Measurements from ENCODE around the gene CDADC1. TPM values are rescaled to one million over a fixed set of nuclear protein-coding genes. Genes with fewer than 3 reads are reported as not detected.
A peak's percentile ranks its signal among the peaks of the same experiment; 100 is the strongest.

Gene CDADC1
- total and polyA plus RNA-seq, 7 donors: 3.3 to 7.8 (median 4.7) TPM

DNA sequence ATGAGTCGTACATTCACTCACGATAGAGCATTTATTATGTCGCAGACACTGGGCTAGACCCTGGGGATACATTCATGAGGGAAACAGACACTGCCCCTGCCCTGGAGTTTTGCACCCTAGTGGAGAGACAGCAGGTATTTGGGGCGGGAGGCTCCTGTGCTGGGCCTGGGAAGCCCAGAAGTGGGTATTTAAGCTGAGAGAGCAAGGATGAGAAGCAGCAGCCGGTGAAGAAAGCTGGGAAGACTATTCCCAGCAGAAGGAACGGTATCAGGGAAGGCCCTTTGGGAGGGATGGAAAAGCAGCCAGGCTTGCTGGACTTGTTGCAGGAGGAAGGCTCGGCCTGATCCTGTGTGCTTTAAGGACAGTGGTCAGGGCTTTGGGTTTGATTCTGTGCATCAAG, 54.5 kb downstream of the CDADC1 start:
- no peaks in the 10 kb centered on the region for H3K4me1 ChIP-seq
- intact Hi-C loops (cut with DNase I): loop anchor here in 1 of 2 donors (5.0 to 10.0 kb wide), 2 partner anchors 135 to 543 kb away; no protein-coding TSS in a partner anchor
- peaks cover 0 to 3% (median 0%) of the 10 kb centered on the region in 3 donors for H3K27me3 ChIP-seq (ENCODE audit: insufficient read depth in 3 of 3, low read length in 2 of 3)
- no peak overlapping the region for H3K4me3 ChIP-seq
- TF ChIP-seq, protein P1, sequence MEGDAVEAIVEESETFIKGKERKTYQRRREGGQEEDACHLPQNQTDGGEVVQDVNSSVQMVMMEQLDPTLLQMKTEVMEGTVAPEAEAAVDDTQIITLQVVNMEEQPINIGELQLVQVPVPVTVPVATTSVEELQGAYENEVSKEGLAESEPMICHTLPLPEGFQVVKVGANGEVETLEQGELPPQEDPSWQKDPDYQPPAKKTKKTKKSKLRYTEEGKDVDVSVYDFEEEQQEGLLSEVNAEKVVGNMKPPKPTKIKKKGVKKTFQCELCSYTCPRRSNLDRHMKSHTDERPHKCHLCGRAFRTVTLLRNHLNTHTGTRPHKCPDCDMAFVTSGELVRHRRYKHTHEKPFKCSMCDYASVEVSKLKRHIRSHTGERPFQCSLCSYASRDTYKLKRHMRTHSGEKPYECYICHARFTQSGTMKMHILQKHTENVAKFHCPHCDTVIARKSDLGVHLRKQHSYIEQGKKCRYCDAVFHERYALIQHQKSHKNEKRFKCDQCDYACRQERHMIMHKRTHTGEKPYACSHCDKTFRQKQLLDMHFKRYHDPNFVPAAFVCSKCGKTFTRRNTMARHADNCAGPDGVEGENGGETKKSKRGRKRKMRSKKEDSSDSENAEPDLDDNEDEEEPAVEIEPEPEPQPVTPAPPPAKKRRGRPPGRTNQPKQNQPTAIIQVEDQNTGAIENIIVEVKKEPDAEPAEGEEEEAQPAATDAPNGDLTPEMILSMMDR (IDR thresholded peaks at IDR 0.05): no peak
- H3K27ac ChIP-seq: no peak overlapping the region
- ATAC-seq: no peak
- no peaks in the 10 kb centered on the region for H3K9me3 ChIP-seq
- no peaks in the 10 kb centered on the region for H3K36me3 ChIP-seq (ENCODE audit: insufficient read depth in 1 of 2, low read depth in 1 of 2)
- no peak for DNase-seq
- 69 to 82% (median 77%) methylated on average over 7 of the region's 7 CpGs for WGBS, 3 donors

DNA sequence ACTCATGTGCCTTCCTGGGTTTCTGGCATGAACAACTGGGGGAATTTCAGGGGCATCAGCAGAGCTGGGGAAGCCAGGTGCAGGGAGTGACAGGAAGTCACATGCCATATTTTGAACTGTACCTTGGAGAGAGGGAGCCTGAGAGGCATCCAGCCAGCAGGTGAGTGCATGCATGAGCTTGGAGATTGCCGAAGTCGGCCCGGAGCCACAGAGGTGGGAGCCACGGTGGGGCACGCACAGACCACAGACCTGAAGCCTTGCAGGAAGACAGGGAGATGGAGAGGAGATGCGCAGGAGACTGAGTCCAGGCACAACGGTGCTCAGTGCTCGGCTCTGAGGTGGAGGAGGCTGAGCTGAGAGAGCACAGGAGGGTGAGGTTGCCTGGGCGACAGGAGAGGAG, 55.1 kb downstream of the CDADC1 start:
- Histone ChIP-seq H3K4me3 (no peak overlapping the region), H3K36me3 (ENCODE audit: insufficient read depth in 1 of 2, low read depth in 1 of 2) (no peaks in the 10 kb centered on the region), H3K9me3 (no peaks in the 10 kb centered on the region), H3K4me1 (peaks cover under 1% of the 10 kb centered on the region), H3K27ac (no peak overlapping the region), H3K27me3 (ENCODE audit: insufficient read depth in 3 of 3, low read length in 2 of 3) (peaks cover 0 to 3% (median 0%) of the 10 kb centered on the region in 3 donors)
- WGBS, 3 donors: 84 to 87% (median 86%) methylated on average over 9 of the region's 9 CpGs
- DNase-seq (no peak), ATAC-seq (no peak)
- TF ChIP-seq, protein P1 (IDR thresholded peaks at IDR 0.05): no peak
- intact Hi-C loops (cut with DNase I): loop anchor here in 1 of 2 donors (5.0 to 10.0 kb wide), 2 partner anchors 134 to 542 kb away; no protein-coding TSS in a partner anchor

DNA sequence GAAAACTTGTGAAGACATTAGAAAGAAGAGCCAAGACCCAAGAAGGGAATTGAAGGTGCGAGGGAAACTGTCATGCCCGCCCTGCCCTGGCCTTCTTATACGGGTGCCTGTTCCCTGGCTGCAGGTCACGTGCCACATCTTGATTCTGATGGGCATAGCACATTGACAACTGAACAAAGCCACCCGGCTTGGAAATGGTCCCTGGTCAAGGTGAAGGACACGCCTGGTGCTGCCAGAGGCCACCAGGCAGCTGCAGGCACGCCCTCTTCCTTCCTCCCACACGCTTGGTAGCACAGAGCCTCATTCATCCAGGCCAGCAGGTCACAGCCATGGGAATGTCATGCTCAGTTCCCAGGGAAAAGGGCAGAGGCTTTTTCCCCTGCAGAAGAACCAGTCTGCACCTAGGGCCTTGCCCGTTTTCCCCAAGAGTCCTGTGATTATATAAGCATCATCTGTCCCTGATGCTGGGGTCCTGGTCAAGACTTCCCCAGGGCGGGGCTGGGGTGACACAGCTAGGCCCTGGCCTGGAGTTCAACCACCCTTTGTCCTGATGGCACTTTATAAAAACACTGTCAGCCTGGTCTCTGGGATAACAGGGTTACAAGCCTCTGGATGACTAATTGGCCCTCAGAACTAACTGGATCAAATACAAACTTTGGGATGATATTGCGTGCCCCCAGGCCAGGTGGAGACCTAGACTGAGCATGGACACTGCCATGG, 56.0 kb downstream of the CDADC1 start:
- DNase-seq: peak in 1 of 2 donors; percentile 24
- intact Hi-C loops (cut with DNase I): loop anchor here in 1 of 2 donors (5.0 to 10.0 kb wide), 2 partner anchors 134 to 541 kb away; no protein-coding TSS in a partner anchor
- Histone ChIP-seq H3K27me3 (ENCODE audit: insufficient read depth in 3 of 3, low read length in 2 of 3) (peaks cover 0 to 3% (median 0%) of the 10 kb centered on the region in 3 donors), H3K4me1 (peaks cover 8% of the 10 kb centered on the region), H3K4me3 (no peak overlapping the region), H3K9me3 (no peaks in the 10 kb centered on the region), H3K27ac (no peak overlapping the region), H3K36me3 (ENCODE audit: insufficient read depth in 1 of 2, low read depth in 1 of 2) (no peaks in the 10 kb centered on the region)
- no peak for ATAC-seq
- TF ChIP-seq, protein P1 (IDR thresholded peaks at IDR 0.05): no peak
- WGBS, 3 donors: 39 to 50% (median 43%) methylated on average over 11 of the region's 11 CpGs

DNA sequence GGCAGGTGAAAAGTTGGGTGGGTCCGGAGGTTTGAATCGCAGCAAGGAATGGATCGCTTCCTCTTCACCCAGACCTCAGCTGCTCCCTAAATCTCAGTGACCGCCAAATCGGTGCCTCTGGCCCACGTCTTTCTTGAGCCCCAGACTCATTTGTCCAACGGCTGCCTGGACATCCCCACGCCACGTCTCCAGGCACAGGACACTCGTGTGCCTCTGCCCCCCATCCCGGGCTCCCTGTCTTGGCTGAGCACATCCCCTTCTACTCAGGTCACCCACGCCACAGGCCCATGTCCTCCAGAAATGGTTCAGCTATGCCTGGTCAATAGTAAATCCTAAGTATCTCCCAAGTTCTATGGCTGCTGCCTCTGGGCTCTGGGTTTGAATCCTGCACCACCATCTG, 56.6 kb downstream of the CDADC1 start:
- Histone ChIP-seq H3K27ac (no peak overlapping the region), H3K36me3 (ENCODE audit: insufficient read depth in 1 of 2, low read depth in 1 of 2) (no peaks in the 10 kb centered on the region), H3K4me1 (peaks cover 11% of the 10 kb centered on the region), H3K4me3 (no peak overlapping the region), H3K9me3 (no peaks in the 10 kb centered on the region), H3K27me3 (ENCODE audit: insufficient read depth in 3 of 3, low read length in 2 of 3) (peaks cover 0 to 3% (median 0%) of the 10 kb centered on the region in 3 donors)
- DNase-seq (no peak), ATAC-seq (no peak)
- WGBS, 3 donors: 83 to 93% (median 87%) methylated on average over 12 of the region's 12 CpGs
- intact Hi-C loops (cut with DNase I): loop anchor here in 1 of 2 donors (5.0 to 10.0 kb wide), 2 partner anchors 133 to 540 kb away; no protein-coding TSS in a partner anchor
- TF ChIP-seq, protein P1 (IDR thresholded peaks at IDR 0.05): no peak
